K562 (cell line): ENCODE data around the gene MUC16. TPM values are rescaled to one million over a fixed set of nuclear protein-coding genes. Genes with fewer than 3 reads are reported as not detected.

Source experiments
- ATAC-seq: fragments of 200-7000 bp; cut with Tn5 transposase; 3 replicates; pipeline ENCODE4 v1.9.1; 2020; ENCODE audit warnings: moderate library complexity
- BruUV-seq: library from RNA; stranded (reverse); fragments of 400-500 nt; replicated peaks from 2 replicates; lab custom pipeline; 2021; lab: Mats Ljungman, UMichigan
- CTCF ChIA-PET: fragments of 300-600 bp; formaldehyde crosslinking; extraction: SDS; loops from one replicate; lab custom pipeline; 2021; ENCODE audit warnings: low intra/inter-chr PET ratio; lab: Yijun Ruan, JAX
- POLR2A ChIA-PET: fragments of 300-600, 350-650 bp; sonication (Branson Sonifier 250); formaldehyde crosslinking; extraction: SDS; loops from one replicate; lab custom pipeline; 2021; ENCODE audit warnings: antibody characterized with exemption, inconsistent platforms; lab: Yijun Ruan, JAX
- DNase-seq, 4 experiments: peaks; one replicate each; pipeline versions ENCODE4 v3.0.0 to v3.0.0-alpha.2; 2011 to 2018; ENCODE audit warnings: low spot score in 3 of 4, mixed read lengths in 3 of 4; ENCODE audit errors: extremely low read depth in 1 of 4
- FAIRE-seq: peaks from 2 replicates; lab custom pipeline; 2011; peaks lifted over from hg19 to GRCh38; lab: Jason Lieb, UNC
- H2AFZ ChIP-seq: 2 replicates; pipeline ENCODE4 v1.6.0; 2011; ENCODE audit warnings: low read depth, low read length, control low read depth, inconsistent platforms
- H3K27ac ChIP-seq: fragments of 200-600 bp; 3 replicates; pipeline ENCODE4 v1.8.0; 2011; ENCODE audit warnings: low read depth, mild to moderate bottlenecking, control low read depth, inconsistent platforms, low read length, moderate library complexity, mixed read lengths; ENCODE audit errors: extremely low read depth
- H3K27me3 ChIP-seq, 2 experiments: fragments of 300-600 bp in 1 of 2; 2 replicates in 1 of 2; 3 replicates in 1 of 2; pipeline versions ENCODE4 v1.6.0 to v1.8.0; 2011; ENCODE audit warnings: inconsistent platforms in 2 of 2, low read length in 2 of 2, mild to moderate bottlenecking in 1 of 2, mixed read lengths in 1 of 2, moderate library complexity in 1 of 2; ENCODE audit not compliant: control insufficient read depth in 2 of 2, insufficient read depth in 2 of 2
- H3K36me3 ChIP-seq: fragments of 300-600 bp; 3 replicates; pipeline ENCODE4 v1.8.0; 2011; ENCODE audit warnings: mild to moderate bottlenecking, low read length, inconsistent platforms; ENCODE audit not compliant: control insufficient read depth, insufficient read depth
- H3K4me1 ChIP-seq, 2 experiments: fragments of 200-600 bp in 1 of 2; replicated peaks in 1 of 2; 2 replicates in 1 of 2; 3 replicates in 1 of 2; pipeline versions ENCODE4 v1.5.1 to v1.8.0; 2011; ENCODE audit warnings: inconsistent platforms in 2 of 2, low read length in 2 of 2, mild to moderate bottlenecking in 1 of 2, mixed read lengths in 1 of 2, moderate library complexity in 1 of 2; ENCODE audit not compliant: control insufficient read depth in 2 of 2, insufficient read depth in 2 of 2
- H3K4me2 ChIP-seq: 2 replicates; pipeline ENCODE4 v1.6.1; 2011; ENCODE audit warnings: low read length, control low read depth, inconsistent platforms, mixed read lengths; ENCODE audit not compliant: insufficient read depth
- H3K4me3 ChIP-seq: fragments of 200-600 bp; sonication (generic), shearing (Covaris generic); 2 replicates; pipeline ENCODE4 v1.5.1; 2016; ENCODE audit warnings: control low read depth, inconsistent platforms
- H3K79me2 ChIP-seq: fragments of 200-600 bp; 3 replicates; pipeline ENCODE4 v1.8.0; 2011; ENCODE audit warnings: low read length, inconsistent platforms; ENCODE audit not compliant: control insufficient read depth, insufficient read depth
- H3K9ac ChIP-seq, 2 experiments: 2 replicates each; pipeline versions ENCODE4 v1.6.0 to v1.6.1; 2011; ENCODE audit warnings: low read depth in 2 of 2, low read length in 2 of 2, control low read depth in 1 of 2, inconsistent platforms in 1 of 2, mild to moderate bottlenecking in 1 of 2, mixed read lengths in 1 of 2; ENCODE audit not compliant: insufficient read depth in 1 of 2
- H3K9me1 ChIP-seq: one replicate; pipeline ENCODE4 v1.6.0; 2011; ENCODE audit warnings: inconsistent platforms, mild to moderate bottlenecking, low read length, moderate library complexity; ENCODE audit not compliant: control insufficient read depth, insufficient read depth
- H3K9me3 ChIP-seq: replicated peaks from 2 replicates; pipeline ENCODE4 v1.5.1; 2011; ENCODE audit warnings: low read depth, low read length, inconsistent platforms; ENCODE audit not compliant: control insufficient read depth, insufficient read depth
- H4K20me1 ChIP-seq: replicated peaks from 2 replicates; pipeline ENCODE4 v1.6.1; 2011; ENCODE audit warnings: low read length, inconsistent platforms, mixed read lengths; ENCODE audit not compliant: control insufficient read depth, insufficient read depth
- FOXA3 ChIP-seq, 2 experiments: fragments of 450-650 bp in 1 of 2; sonication (generic) in 1 of 2; formaldehyde crosslinking; IDR thresholded peaks in 1 of 2; conservative IDR thresholded peaks in 1 of 2; 2 replicates each; pipeline versions ENCODE4 v1.4.0 to v1.8.0; 2020 to 2022; ENCODE audit warnings: mild to moderate bottlenecking in 2 of 2, missing genetic modification reagents in 1 of 2
- HMG20A ChIP-seq: fragments of 450-650 bp; formaldehyde crosslinking; conservative IDR thresholded peaks from 2 replicates; pipeline ENCODE4 v1.4.0; 2020; ENCODE audit warnings: mild to moderate bottlenecking, mixed read lengths
- PHB2 ChIP-seq: fragments of 450-650 bp; IDR thresholded peaks from 2 replicates; pipeline ENCODE4 v1.6.1; 2017; ENCODE audit warnings: low read depth
- ZFP36 ChIP-seq: fragments of 150-350 bp; IDR thresholded peaks from 2 replicates; pipeline ENCODE4 v1.6.1; 2018; ENCODE audit warnings: low read length, low read depth; ENCODE audit not compliant: partially characterized antibody
- ZNF146 ChIP-seq: IDR thresholded peaks from one replicate; pipeline ENCODE4 v1.6.1; 2018; ENCODE audit warnings: missing compliant biosample characterization; ENCODE audit not compliant: unreplicated experiment
- WGBS: fragments of 100-300 bp; shearing (Covaris generic); methylation state at CpG from one replicate; pipeline ENCODE4 v1.1.6; 2016; ENCODE audit warnings: low coverage, mixed read lengths; ENCODE audit not compliant: insufficient coverage; ENCODE audit errors: missing lambda C conversion rate; 5-methylcytosine and 5-hydroxymethylcytosine counted together
- in situ Hi-C: fragments of 300-500 bp; cut with MboI; formaldehyde crosslinking; loops from 4 replicates; pipeline ENCODE4 v1.15.0; 2018; ENCODE audit warnings: inconsistent platforms, mixed read lengths
- intact Hi-C: fragments of 100-400 bp; cut with micrococcal nuclease; formaldehyde crosslinking; loops from 2 replicates; pipeline ENCODE4 v1.14.2; 2022
- polyA plus RNA-seq, 8 experiments: library from polyadenylated mRNA; depleted of rRNA in 4 of 8; stranded (reverse) in 5 of 8; unstranded in 3 of 8; fragments of >200 nt; fragmentation: Nextera tagmentation in 2 of 8; fragmentation: Illumina TruSeq in 1 of 8; extraction: Ambion mirVana in 2 of 8; extraction: Trizol in 1 of 8; gene quantifications; 2 replicates each; pipeline versions ENCODE4 v1.2.1 to v1.2.3, GENCODE V29; 2011 to 2014; ENCODE audit warnings: inconsistent platforms in 1 of 8, missing spikeins in 1 of 8
- total RNA-seq, 7 experiments: library from RNA; depleted of rRNA in 6 of 7; stranded (reverse); fragments of >200 nt in 6 of 7; fragmentation: Illumina TruSeq in 2 of 7; extraction: Trizol in 2 of 7; gene quantifications; 2 replicates each; pipeline versions ENCODE4 v1.2.1 to v1.2.3, GENCODE V29; 2011 to 2021; ENCODE audit warnings: low replicate concordance in 1 of 7

The MUC16 gene
- total and polyA plus RNA-seq, 9 of the 15 experiments (the other 6 are each of a cell fraction or from before 2014, with no cell fraction given) = not detected

DNA sequence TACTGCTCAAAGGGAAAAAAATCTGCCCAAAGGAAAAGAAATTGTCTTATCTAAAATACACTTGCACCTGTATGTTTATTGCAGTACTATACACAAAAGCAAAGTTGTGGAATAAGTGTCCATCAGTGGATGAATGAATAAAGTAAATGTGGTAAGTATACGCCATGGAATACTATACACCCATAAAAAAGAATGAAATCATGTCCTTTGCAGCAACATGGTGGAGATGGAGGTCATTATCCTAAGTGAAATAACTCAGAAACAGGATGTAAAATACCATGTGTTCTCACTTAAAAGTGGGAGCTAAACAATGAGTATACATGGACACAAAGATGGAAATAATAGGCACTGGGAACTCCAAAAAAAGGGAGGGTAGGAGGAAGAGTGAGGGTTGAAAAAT is 3.8 kb upstream of the MUC16 start:
- POLR2A ChIA-PET = no interaction called here
- FAIRE-seq = no peak
- peaks cover 9 to 32% of the 10 kb centered on the region in 2 experiments for H3K27me3 ChIP-seq
- no TSS peak for BruUV-seq
- no peaks in the 10 kb centered on the region for H3K36me3 ChIP-seq
- H2AFZ ChIP-seq = no peak overlapping the region
- H3K4me3 ChIP-seq = no peak overlapping the region
- no peaks in the 10 kb centered on the region for H3K9me1 ChIP-seq
- 47% methylated on average over 1 of the region's 1 CpG for WGBS
- peaks cover 2 to 7% of the 10 kb centered on the region in 2 experiments; a peak in 2 of 5 replicates for H3K4me1 ChIP-seq
- in situ Hi-C loops = no loop called here
- H3K27ac ChIP-seq = no peak overlapping the region
- intact Hi-C loops = no loop called here
- CTCF ChIA-PET = no interaction called here
- no peaks in the 10 kb centered on the region for H4K20me1 ChIP-seq
- no peaks in the 10 kb centered on the region for H3K9me3 ChIP-seq
- TF ChIP-seq ZNF146 (CRISPR knock-in tag) (peak; percentile 58), HMG20A (CRISPR knock-in tag) (no peak), PHB2 (no peak)
- H3K79me2 ChIP-seq = no peaks in the 10 kb centered on the region
- no peak overlapping the region for H3K9ac ChIP-seq
- no peak for ATAC-seq
- no peak overlapping the region for H3K4me2 ChIP-seq
- DNase-seq = no peak

DNA sequence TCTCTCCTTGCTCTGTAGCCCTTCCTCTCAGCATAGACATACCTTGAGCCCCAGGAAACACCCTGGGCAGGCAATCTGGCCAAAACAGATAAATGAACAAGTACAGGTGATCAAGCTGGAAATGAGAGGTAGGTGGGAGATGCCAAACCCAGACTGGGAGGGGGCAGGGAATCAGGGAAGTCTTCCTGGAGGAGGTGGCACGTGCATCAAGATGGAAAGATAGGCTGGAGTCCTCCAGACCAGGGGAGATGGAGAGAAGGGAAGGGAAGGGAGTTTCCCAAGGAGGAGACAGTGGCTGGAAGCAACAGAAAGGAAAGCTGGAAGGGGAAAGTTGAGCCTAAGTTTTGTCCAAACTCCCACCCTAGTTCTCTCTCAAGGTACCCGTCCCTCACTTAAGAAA is 1.7 kb upstream of the MUC16 start:
- WGBS = 0% methylated on average over 2 of the region's 2 CpGs
- intact Hi-C loops (no loop called here), in situ Hi-C loops (no loop called here)

More for the DNA sequence above, 1.7 kb upstream of the MUC16 start:
- no peaks in the 10 kb centered on the region for H4K20me1 ChIP-seq
- H3K36me3 ChIP-seq = no peaks in the 10 kb centered on the region
- no peaks in the 10 kb centered on the region for H3K79me2 ChIP-seq
- no peak for DNase-seq
- no peak overlapping the region for H3K4me2 ChIP-seq
- H3K9me1 ChIP-seq = no peaks in the 10 kb centered on the region
- H3K4me3 ChIP-seq = no peak overlapping the region
- H3K27me3 ChIP-seq = peaks cover 9 to 34% of the 10 kb centered on the region in 2 experiments; a peak in 4 of 5 replicates
- no TSS peak for BruUV-seq
- no peaks in the 10 kb centered on the region for H3K9me3 ChIP-seq
- no peak overlapping the region for H3K9ac ChIP-seq
- no peak for ATAC-seq
- POLR2A ChIA-PET = no interaction called here
- CTCF ChIA-PET = no interaction called here
- FAIRE-seq = no peak
- no peak overlapping the region for H2AFZ ChIP-seq
- H3K4me1 ChIP-seq = peaks cover 2 to 3% of the 10 kb centered on the region in 2 experiments; a peak in 1 of 5 replicates
- no peak overlapping the region for H3K27ac ChIP-seq
- TF ChIP-seq FOXA3 (CRISPR knock-in tag; conservative IDR thresholded peaks at IDR 0.05 in 1 of 2, IDR thresholded peaks at IDR 0.05 in 1 of 2) = no peak
- peak; percentile 93 for TF ChIP-seq ZFP36
